Sciatic nerve (tissue), 2 donors: ENCODE results near the gene TRAPPC12. TPM values are rescaled to one million over a fixed set of nuclear protein-coding genes. Genes with fewer than 3 reads are reported as not detected.
"Not testable (repeated sequence)": the region's sequence is repeated elsewhere in the genome, so short reads cannot be mapped to it uniquely, and the experiment has no call there.

Experiments used
- ATAC-seq: fragments of 200-7000 bp; cut with Tn5 transposase; one replicate; pipeline ENCODE4 v1.9.1; 2020; ENCODE audit warnings: mild to moderate bottlenecking, moderate library complexity
- DNase-seq: peaks from one replicate; pipeline ENCODE4 v3.0.0-alpha.2; 2020; ENCODE audit warnings: low spot score
- intact Hi-C: fragments of 100-400 bp; cut with DNase I; formaldehyde crosslinking; loops from one replicate; pipeline ENCODE4 v1.14.2; 2022
- total RNA-seq: library from RNA; stranded (reverse); fragmentation: NEBNext Ultra II Directional; extraction: Animal tissue kit (Norgen Biotek cat#: 25700); gene quantifications from one replicate; pipeline ENCODE4 v1.2.1, GENCODE V29; 2021
- donor health status: DM: no; HTN: no; CAD: no.
- donor health status: DM: no; HTN: no; CAD: no.

Gene TRAPPC12
- total RNA-seq, 1 donor from 2014 or later = 139 TPM

- no peak for ATAC-seq
- DNase-seq = no peak
- intact Hi-C loops = no loop called here
These were observed 133.7 kb downstream of the TRAPPC12 start for GRCh38 chr2:3513026-3513810.

- intact Hi-C loops, ATAC-seq, DNase-seq: not testable (repeated sequence)
These were observed 135.9 kb downstream of the TRAPPC12 start for GRCh38 chr2:3515438-3515837.

GRCh38 chr2:3516831-3517230 lies 137.3 kb downstream of the TRAPPC12 start:
- no peak for ATAC-seq
- intact Hi-C loops = no loop called here
- DNase-seq = no peak

- intact Hi-C loops = no loop called here
- ATAC-seq (no peak), DNase-seq (no peak)
These were observed 138.5 kb downstream of the TRAPPC12 start for GRCh38 chr2:3517948-3518495.

- intact Hi-C loops = no loop called here
- ATAC-seq (peak; percentile 98), DNase-seq (peak; percentile 99)
These were observed 139.2 kb downstream of the TRAPPC12 start for GRCh38 chr2:3518496-3519254.

GRCh38 chr2:3519255-3520205 lies 140.0 kb downstream of the TRAPPC12 start, which contains the start of gene ADI1:
TSS of gene ADI1 (minus strand) at chr2:3519531. CDS start at chr2:3519487, 44 bp downstream.
- ATAC-seq = peak; percentile 73
- intact Hi-C loops = no loop called here
- DNase-seq = peak; percentile 91

GRCh38 chr2:3520591-3520990 lies 141.1 kb downstream of the TRAPPC12 start:
- DNase-seq (no peak), ATAC-seq (no peak)
- intact Hi-C loops = no loop called here

- no peak for DNase-seq
- intact Hi-C loops = no loop called here
These were observed 143.5 kb downstream of the TRAPPC12 start for GRCh38 chr2:3522961-3523421.

GRCh38 chr2:3523551-3524041 lies 144.1 kb downstream of the TRAPPC12 start:
- DNase-seq = no peak
- intact Hi-C loops = no loop called here
- no peak for ATAC-seq

More at GRCh38 chr2:3522961-3523421, 143.5 kb downstream of the TRAPPC12 start:
- no peak for ATAC-seq

- DNase-seq = no peak
- ATAC-seq = no peak
- intact Hi-C loops = no loop called here
These were observed 147.4 kb downstream of the TRAPPC12 start for GRCh38 chr2:3526871-3527270.

GRCh38 chr2:3527886-3528785 lies 148.6 kb downstream of the TRAPPC12 start:
- ATAC-seq (no peak), DNase-seq (no peak)
- intact Hi-C loops = no loop called here

Other genes with a start within 250 kb of the TRAPPC12 start
- gene EIPR1, start 1.9 kb upstream of the TRAPPC12 start, total RNA-seq = 14.7 TPM
- gene ADI1, start 139.8 kb downstream of the TRAPPC12 start, total RNA-seq = 52.9 TPM
- gene RNASEH1, start 178.6 kb downstream of the TRAPPC12 start, total RNA-seq = 19.0 TPM
- 852 TPM for gene RPS7, start 195.6 kb downstream of the TRAPPC12 start, total RNA-seq
- gene COLEC11, start 215.4 kb downstream of the TRAPPC12 start, total RNA-seq = 1.1 TPM